Muscle layer of colon (tissue), 2 donors: ENCODE measurements around the gene EPHA6.

Source experiments
- H3K27ac ChIP-seq: one replicate; pipeline ENCODE4 v1.7.0; 2013; ENCODE audit warnings: low read depth, mild to moderate bottlenecking, low read length, moderate library complexity
- H3K27me3 ChIP-seq, 2 donors: one replicate each; pipeline ENCODE4 v1.7.0; 2013; ENCODE audit warnings: low read length in 2 of 2, mild to moderate bottlenecking in 2 of 2; ENCODE audit not compliant: insufficient read depth in 2 of 2, control insufficient read depth in 1 of 2
- H3K36me3 ChIP-seq: one replicate; pipeline ENCODE4 v1.7.0; 2013; ENCODE audit warnings: mild to moderate bottlenecking, low read length; ENCODE audit not compliant: insufficient read depth
- H3K4me1 ChIP-seq: one replicate; pipeline ENCODE4 v1.7.0; 2013; ENCODE audit warnings: mild to moderate bottlenecking, low read length; ENCODE audit not compliant: insufficient read depth
- H3K4me3 ChIP-seq, 2 donors: one replicate each; pipeline ENCODE4 v1.7.0; 2013; ENCODE audit warnings: low read length in 2 of 2, low read depth in 1 of 2, mild to moderate bottlenecking in 1 of 2, moderate library complexity in 1 of 2
- H3K9ac ChIP-seq: one replicate; pipeline ENCODE4 v1.7.0; 2013; ENCODE audit warnings: low read length
- H3K9me3 ChIP-seq: one replicate; pipeline ENCODE4 v1.7.0; 2013; ENCODE audit warnings: mild to moderate bottlenecking, low read length
- donor health status: abdominal sarcoma.
- donor health status: Adenocarcinoma of cecum.

The EPHA6 gene

GRCh38 chr3:97706226-97706625, 891.8 kb downstream of the EPHA6 start:
- Histone ChIP-seq H3K27ac (no peak overlapping the region), H3K9me3 (no peaks in the 10 kb centered on the region), H3K36me3 (no peaks in the 10 kb centered on the region), H3K9ac (no peak overlapping the region), H3K4me1 (peaks cover 11% of the 10 kb centered on the region), H3K4me3 (no peak overlapping the region), H3K27me3 (no peaks in the 10 kb centered on the region)

- no peaks in the 10 kb centered on the region for H3K36me3 ChIP-seq
- H3K27me3 ChIP-seq: no peaks in the 10 kb centered on the region
- H3K4me3 ChIP-seq: no peak overlapping the region
- no peak overlapping the region for H3K9ac ChIP-seq
- no peaks in the 10 kb centered on the region for H3K4me1 ChIP-seq
- no peak overlapping the region for H3K27ac ChIP-seq
- no peaks in the 10 kb centered on the region for H3K9me3 ChIP-seq
Measured at GRCh38 chr3:97711654-97712053, 897.3 kb downstream of the EPHA6 start.

- no peak overlapping the region for H3K4me3 ChIP-seq
- H3K4me1 ChIP-seq: no peaks in the 10 kb centered on the region
- H3K27me3 ChIP-seq: no peaks in the 10 kb centered on the region
- no peaks in the 10 kb centered on the region for H3K9me3 ChIP-seq
- H3K36me3 ChIP-seq: no peaks in the 10 kb centered on the region
- no peak overlapping the region for H3K27ac ChIP-seq
- no peak overlapping the region for H3K9ac ChIP-seq
Measured at GRCh38 chr3:97712919-97713318, 898.5 kb downstream of the EPHA6 start.

DNA sequence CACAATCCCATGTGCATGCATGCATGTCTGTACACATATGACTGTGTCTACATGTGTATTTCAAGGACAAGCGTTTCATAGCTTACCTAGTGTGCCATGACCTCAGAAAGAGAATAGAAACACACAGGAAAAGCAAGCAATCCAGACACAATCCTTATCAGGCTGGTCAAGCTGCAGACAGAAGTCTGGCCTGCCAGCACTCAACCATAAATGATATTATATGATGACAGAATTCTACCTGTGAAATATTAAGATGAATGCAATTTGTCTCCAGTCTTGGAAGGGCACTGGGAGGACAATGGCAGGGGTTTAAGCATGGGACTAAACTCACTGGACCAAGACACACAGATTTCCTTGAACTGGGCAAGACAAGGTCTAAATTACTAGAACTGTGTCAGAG, 899.2 kb downstream of the EPHA6 start:
- H3K27me3 ChIP-seq: no peaks in the 10 kb centered on the region
- H3K9ac ChIP-seq: no peak overlapping the region
- no peak overlapping the region for H3K4me3 ChIP-seq
- no peaks in the 10 kb centered on the region for H3K9me3 ChIP-seq
- no peaks in the 10 kb centered on the region for H3K4me1 ChIP-seq
- H3K36me3 ChIP-seq: no peaks in the 10 kb centered on the region
- no peak overlapping the region for H3K27ac ChIP-seq

- H3K27ac ChIP-seq: no peak overlapping the region
- H3K4me3 ChIP-seq: no peak overlapping the region
- no peak overlapping the region for H3K9ac ChIP-seq
- H3K36me3 ChIP-seq: no peaks in the 10 kb centered on the region
- H3K9me3 ChIP-seq: no peaks in the 10 kb centered on the region
- H3K27me3 ChIP-seq: no peaks in the 10 kb centered on the region
- no peaks in the 10 kb centered on the region for H3K4me1 ChIP-seq
Measured at GRCh38 chr3:97719156-97719821, 904.9 kb downstream of the EPHA6 start.

GRCh38 chr3:97720417-97720816, 906.0 kb downstream of the EPHA6 start:
- no peak overlapping the region for H3K27ac ChIP-seq
- no peak overlapping the region for H3K9ac ChIP-seq
- H3K4me1 ChIP-seq: no peaks in the 10 kb centered on the region

DNA sequence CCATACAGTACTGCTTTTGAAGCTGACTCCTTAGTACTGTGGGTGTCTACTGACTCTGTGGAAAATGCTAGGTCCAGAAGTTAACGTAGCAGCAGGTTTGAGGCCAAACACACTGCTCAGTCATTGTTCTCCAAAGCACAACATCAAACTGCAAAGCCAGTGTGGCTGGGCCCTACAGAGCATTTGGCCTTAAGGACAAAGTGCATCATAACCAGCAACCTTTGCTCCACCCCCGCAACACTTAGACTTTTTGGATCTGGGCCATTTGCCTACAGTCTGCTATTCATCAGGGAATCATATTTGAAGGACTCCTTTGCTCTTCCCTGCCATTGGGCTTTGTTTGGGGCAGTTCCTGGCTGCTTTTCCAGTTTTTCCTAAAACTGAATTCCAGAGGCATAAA, 907.1 kb downstream of the EPHA6 start:
- Histone ChIP-seq H3K4me1 (no peaks in the 10 kb centered on the region), H3K27me3 (no peaks in the 10 kb centered on the region), H3K27ac (no peak overlapping the region), H3K36me3 (no peaks in the 10 kb centered on the region), H3K4me3 (no peak overlapping the region), H3K9me3 (no peaks in the 10 kb centered on the region), H3K9ac (no peak overlapping the region)

More at GRCh38 chr3:97720417-97720816, 906.0 kb downstream of the EPHA6 start:
- Histone ChIP-seq H3K4me3 (no peak overlapping the region), H3K27me3 (no peaks in the 10 kb centered on the region), H3K9me3 (no peaks in the 10 kb centered on the region), H3K36me3 (no peaks in the 10 kb centered on the region)

- H3K27ac ChIP-seq: no peak overlapping the region
- no peaks in the 10 kb centered on the region for H3K4me1 ChIP-seq
- no peaks in the 10 kb centered on the region for H3K36me3 ChIP-seq
- no peaks in the 10 kb centered on the region for H3K27me3 ChIP-seq
- no peaks in the 10 kb centered on the region for H3K9me3 ChIP-seq
- H3K9ac ChIP-seq: no peak overlapping the region
- H3K4me3 ChIP-seq: no peak overlapping the region
Measured at GRCh38 chr3:97736928-97737327, 922.5 kb downstream of the EPHA6 start.

GRCh38 chr3:97738761-97739160, 924.4 kb downstream of the EPHA6 start:
- Histone ChIP-seq H3K9ac (no peak overlapping the region), H3K27me3 (no peaks in the 10 kb centered on the region), H3K27ac (no peak overlapping the region), H3K4me1 (no peaks in the 10 kb centered on the region), H3K9me3 (no peaks in the 10 kb centered on the region), H3K36me3 (no peaks in the 10 kb centered on the region), H3K4me3 (no peak overlapping the region)

GRCh38 chr3:97742036-97742435, 927.6 kb downstream of the EPHA6 start:
- H3K36me3 ChIP-seq: no peaks in the 10 kb centered on the region
- no peaks in the 10 kb centered on the region for H3K9me3 ChIP-seq
- H3K9ac ChIP-seq: no peak overlapping the region
- no peak overlapping the region for H3K4me3 ChIP-seq
- no peak overlapping the region for H3K27ac ChIP-seq
- no peaks in the 10 kb centered on the region for H3K27me3 ChIP-seq
- H3K4me1 ChIP-seq: no peaks in the 10 kb centered on the region

DNA sequence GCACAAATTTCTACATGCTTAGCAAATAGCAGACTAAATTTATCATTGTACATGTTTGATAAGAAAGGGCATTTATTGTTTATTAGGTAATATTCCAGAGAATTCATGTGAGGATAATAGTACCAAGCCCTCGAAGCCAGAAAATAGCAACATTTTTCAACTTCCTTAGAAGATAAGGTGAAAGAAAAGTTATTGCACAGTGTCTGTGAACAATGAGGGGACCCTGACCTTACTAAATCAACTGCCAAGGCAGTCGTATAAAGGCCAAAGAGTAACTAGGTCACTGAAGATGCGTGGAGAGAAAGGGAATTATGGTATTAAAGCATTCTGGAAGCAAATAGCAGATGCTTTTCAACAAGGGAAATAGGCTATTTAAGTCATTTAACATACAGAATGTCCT, 929.9 kb downstream of the EPHA6 start:
- Histone ChIP-seq H3K9me3 (no peaks in the 10 kb centered on the region), H3K4me3 (no peak overlapping the region), H3K36me3 (no peaks in the 10 kb centered on the region), H3K9ac (no peak overlapping the region), H3K27ac (no peak overlapping the region), H3K4me1 (no peaks in the 10 kb centered on the region), H3K27me3 (no peaks in the 10 kb centered on the region)
